COLO668 (cell line): Measurements from ENCODE around the gene PGLYRP4.
"Not testable (repeated sequence)": the region's sequence is repeated elsewhere in the genome, so short reads cannot be mapped to it uniquely, and the experiment has no call there.

Source experiments
- DNase-seq: peaks from one replicate; lab custom pipeline; 2025; ENCODE audit not compliant: unreplicated experiment; lab: John Stamatoyannopoulos, UW

The PGLYRP4 gene

DNA sequence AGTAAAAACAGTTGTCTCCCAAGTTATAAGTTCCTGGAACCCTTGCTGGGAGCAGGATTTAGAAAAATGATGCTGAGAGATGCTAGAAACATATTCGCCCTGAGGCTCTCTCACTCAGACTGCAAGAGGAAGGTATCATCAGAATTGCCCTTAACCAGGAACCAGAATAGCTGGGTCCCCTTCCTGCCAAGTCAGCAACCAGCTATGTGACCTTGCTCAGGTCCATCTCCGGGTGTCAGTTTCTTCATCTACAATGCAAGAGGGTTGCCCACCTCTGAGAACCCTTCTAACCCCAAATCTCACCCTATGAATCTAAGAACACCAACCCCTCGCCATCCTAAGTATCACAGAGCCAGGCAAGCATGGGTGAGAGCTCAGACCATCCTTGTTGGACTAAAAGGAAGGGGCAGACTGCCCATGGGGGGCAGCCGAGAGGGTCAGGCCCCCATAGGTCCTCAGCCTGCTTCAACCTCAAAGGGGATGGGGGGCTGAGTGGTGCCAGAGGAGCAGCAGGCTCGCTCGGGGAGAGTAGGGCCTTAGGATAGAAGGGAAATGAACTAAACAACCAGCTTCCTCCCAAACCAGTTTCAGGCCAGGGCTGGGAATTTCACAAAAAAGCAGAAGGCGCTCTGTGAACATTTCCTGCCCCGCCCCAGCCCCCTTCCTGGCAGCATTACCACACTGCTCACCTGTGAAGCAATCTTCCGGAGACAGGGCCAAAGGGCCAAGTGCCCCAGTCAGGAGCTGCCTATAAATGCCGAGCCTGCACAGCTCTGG lies 8.6 kb upstream of the PGLYRP4 start:
- DNase-seq, result no peak

DNA sequence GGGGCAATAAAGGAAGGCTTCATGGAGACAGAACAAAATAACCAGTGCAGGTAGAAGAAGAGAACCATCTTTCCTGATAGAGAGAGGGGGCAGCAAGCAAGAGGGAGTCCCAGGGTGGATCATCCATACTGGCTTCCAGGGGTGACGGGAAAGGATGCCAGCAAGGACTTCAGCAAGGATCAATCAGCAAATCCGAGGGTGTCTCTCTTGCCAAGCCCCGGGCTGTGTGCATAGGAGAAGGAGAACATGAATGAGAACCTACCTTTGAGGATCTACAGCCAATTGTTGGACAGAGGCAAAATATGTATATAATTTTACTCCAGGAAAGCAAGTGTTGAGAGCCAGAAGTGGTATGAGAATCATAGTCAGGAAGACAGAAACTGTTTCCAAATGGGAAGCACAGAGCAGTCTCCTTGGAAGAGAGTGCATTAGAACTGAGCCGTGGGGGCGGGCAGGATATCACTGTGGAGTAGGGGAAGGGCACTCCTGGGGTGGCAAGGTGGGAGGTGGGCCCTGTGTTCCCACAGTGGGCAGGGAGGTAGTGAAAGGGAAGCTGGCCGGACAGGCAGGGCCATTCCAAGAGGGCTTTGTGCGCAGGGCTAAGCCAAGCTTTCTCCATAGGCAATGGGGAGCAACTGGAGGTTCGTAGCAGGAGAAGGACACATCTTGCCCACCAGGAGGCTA lies 7.9 kb upstream of the PGLYRP4 start:
- DNase-seq, result no peak

DNA sequence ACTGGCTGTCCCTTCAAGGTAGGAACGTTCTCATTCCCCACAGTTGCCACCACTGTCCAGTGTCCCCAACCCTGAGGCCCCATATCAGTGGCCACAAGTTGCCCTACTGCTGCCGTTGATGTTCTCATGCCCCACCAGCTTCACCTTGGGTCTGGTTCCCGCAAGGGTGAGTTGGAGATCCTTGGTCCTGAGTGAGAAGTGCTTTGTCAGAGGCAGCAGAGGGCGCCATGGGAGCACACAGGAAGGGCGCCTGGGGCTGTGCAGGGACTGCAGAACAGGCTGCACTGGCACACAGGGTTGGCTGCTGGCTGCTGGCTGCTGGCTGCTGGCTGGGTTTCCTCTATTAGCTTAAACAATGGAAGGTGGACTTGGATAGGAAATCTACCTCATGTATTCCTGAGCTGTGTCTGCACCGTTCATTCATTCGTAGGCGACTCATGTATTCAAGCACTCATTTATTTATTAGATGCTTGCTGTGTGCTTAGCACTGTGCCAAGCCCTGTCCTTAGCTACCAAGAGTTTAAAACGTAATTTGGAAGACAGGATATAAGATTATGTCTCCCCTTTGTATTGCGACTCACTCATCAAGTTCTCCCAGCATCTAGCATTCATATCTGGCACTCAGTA lies 6.9 kb upstream of the PGLYRP4 start:
- DNase-seq, result peak; percentile 78

DNA sequence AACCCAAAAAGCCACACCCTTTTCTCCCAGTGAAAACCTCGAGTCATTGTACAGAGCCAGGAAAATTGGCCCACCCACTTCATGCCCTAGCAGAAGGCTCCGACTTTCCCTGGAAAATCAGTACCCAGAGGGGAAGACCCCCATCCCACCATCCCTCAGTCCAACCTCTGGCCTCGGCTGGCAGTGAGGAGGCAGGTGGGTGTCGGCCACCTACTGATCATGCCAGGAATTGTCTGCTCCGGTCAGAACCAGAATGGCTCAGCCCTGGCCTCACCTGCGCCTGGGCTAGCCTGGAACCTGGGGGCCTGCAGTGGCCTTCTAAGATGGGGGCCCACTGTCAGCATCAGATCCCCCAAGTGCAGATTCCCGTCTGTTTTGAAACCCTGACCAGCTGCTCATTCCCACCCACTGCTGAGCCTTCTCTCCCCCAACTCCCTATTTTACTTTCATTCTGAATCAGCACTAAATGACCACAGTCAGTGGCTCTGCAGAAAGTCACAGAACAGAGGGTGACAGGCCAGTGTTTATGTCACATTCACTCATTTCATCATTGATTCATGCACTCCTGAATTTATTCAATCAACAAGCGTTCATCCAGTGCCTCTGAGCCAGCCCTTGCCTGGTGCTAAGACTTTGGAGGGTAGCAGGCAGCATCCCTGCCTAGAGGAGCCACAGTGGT lies 6.0 kb upstream of the PGLYRP4 start:
- DNase-seq, result no peak

DNA sequence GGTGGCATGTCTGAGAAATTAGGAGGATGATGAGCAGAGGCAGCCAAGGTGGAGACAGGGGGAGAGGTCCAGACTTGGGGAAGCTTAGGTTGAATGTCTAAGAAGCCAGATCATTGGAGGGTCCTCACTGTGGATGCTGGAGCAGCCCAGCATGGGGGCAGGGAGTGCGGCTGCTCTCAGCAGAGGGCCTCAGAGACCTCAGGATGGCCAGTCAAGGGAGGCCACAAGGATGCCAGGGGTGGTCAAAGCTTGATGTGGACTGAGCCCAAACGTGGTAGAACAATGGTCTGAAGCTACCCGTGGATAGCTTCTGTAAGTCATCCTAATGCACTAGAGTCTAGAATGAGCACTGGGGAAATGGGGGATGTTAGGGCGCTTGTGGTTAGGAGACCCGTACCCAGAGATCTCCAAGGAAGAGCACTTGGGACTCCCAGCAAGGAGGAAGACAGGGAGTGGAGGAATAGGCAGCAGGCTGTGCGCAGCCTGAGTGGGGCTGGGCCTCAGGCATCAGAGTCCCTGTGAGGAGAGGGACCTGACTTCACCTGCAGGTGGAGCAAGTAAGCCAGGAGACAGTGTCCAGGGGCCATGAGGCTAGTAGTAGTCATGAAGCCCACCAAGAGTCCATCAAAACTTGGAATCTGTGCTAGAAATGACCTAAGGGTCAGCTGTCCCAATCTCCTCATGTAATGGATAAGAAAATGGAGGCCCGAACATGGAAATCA lies 4.7 kb upstream of the PGLYRP4 start:
- peak; percentile 24 for DNase-seq

DNA sequence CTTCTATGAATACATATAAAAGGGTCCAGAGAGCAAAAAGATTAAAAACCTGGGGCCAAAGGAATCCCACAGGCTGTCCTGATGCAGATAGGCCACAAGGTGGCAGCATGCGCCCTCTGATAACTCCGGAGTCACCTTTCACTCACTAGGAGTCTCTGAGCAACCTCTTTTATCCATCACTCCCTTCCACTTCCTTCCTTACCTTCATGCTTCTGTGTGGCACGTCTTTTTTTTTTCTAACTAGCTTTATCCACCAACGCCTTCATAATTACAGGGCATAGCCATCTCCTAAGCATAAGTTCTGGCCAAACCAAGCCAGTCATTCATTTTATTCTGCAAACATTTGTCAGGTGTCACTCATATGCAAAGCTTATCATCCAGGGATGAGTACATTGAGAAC lies 3.9 kb upstream of the PGLYRP4 start:
- DNase-seq, result peak; percentile 67

DNA sequence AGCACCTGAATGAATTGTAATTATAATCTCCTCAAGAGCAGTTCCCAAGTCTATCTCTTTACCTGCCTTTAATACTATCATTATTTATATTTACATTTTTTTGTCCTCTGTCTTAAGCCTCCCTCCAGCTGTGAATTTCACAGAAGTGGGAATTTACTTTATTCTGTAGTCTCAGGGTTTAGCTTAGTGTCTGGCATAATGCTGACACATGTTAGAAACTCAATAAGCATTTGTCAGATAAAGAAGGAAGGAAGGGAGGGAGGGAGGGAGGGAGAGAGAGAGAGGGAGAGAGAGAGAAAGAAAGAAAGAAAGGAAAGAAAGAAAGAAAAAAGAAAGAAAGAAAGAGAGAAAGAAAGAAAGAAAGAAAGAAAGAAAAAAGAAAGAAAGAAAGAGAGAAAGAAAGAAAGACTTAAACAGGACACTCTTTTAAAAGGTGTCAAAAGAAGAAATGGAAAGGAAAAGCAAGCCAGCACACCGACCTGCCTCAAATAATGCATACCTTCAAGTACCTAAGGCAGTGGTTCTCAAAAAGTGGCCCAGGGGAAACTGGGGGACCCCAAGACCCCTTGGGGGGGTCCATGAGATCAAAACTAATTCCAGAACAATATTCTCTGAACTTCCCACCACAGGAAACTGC lies 1.8 kb upstream of the PGLYRP4 start:
- no peak for DNase-seq

DNA sequence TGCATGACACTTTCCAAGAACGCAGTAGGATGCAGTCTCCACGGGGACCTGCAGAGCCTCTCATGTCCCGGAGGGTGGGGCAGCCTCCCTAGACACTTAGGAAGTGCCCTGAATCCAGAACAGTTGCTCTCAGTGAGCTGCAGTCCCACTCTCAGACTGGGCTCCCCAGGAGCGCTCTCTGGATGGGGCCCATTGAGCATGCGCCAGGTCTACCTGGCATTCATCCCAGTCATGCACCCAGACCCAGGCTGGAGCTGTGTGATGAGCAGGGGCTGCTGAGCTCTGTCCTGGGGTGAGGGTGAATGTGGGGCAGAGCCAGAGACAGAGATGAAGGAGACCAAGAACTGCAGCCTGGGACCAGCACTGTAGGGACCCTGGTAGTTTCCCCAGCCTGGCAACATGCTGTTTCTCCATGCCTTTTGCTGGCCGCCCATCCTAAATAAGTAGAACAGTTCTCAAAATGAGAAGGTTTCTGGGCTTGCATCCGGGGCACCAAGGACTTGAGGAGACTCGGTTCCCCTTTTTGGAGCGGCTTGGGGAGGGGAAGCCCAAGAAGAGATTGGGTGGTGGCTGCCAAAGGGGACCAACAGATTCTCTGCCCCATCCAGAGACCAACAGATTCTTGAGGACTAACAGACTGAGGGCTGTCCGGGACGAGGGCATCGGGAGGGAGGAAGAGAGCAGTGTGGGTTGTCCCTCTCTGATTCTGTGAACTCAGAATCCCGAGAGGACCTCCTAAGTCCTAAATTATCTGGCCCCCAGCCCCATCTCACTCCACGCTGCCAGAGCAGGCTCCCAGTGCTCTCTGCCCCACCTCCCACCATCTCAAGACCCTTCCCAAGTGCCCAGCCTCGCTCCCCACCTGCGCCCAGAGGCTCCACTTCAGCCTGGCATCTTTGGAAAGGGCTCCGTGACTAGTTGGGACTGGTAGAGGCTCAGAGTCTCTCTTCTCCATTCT lies 1.0 kb upstream of the PGLYRP4 start:
- no peak for DNase-seq

DNA sequence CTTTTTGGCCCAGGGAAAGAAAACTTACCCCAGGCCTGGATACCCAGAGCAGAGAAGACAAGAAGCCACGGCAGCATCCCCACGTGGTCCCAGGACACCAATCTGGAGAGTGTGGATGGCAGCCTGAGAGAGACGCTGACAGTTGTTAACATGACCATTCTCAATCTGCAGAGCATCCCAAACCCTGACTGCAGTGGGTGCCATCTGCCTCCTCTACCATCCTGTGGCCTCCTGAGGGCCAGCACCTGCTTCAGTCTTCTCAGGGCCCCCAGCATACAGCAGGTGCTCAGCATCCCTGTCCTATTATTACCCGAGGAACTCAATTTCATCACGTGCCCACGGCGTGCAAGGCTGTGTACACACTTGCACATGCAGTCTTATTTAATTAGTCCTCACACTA lies 785 bp downstream of the PGLYRP4 start:
- DNase-seq, result peak; percentile 23

DNA sequence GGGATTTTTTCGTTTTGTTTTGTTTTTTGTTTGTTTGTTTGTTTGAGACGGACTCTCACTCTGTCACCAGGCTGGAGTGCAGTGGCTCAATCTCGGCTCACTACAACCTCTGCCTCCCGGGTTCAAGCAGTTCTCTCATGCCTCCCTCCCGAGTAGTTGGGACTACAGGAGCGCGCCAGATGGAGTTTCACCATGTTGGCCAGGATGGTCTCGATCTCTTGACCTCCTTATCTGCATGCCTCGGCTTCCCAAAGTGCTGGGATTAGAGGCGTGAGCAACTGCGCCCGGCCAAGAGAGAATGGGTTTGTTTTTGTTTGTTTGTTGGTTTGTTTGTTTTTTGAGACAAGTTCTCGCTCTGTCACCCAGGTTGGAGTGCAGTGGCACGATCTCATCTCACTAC lies 1.6 kb downstream of the PGLYRP4 start:
- DNase-seq, result not testable (repeated sequence)

DNA sequence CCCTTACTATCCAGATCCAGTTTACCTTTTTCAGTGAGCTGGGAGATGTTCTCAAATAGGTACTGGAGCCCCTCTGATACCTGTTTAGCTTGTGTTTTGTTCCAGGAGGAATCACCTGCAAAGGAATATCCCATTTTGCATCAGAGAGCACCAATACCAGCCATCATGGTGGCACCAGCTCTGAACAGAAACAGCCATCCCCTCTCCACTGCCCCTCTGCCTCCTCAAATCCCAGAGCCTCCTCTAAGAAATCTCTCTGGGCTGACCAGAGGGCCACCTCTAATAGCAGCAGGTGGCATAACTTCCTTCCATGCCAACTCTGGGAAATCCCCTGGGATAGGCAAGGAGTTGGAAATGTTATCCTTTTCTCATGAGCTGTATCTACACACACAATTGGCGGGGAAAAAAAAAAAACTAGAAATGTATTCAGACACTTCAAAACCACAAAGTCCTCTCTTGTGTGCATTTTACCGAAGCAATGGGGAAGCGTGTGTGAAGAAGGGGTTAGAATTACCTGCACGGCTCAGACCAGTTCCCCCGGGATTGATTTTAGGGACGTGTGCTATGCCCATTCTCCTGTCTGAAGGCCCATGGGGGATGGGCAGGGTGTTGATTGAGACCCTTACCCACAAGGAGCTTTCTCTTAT lies 2.4 kb downstream of the PGLYRP4 start:
- DNase-seq, result peak; percentile 65

DNA sequence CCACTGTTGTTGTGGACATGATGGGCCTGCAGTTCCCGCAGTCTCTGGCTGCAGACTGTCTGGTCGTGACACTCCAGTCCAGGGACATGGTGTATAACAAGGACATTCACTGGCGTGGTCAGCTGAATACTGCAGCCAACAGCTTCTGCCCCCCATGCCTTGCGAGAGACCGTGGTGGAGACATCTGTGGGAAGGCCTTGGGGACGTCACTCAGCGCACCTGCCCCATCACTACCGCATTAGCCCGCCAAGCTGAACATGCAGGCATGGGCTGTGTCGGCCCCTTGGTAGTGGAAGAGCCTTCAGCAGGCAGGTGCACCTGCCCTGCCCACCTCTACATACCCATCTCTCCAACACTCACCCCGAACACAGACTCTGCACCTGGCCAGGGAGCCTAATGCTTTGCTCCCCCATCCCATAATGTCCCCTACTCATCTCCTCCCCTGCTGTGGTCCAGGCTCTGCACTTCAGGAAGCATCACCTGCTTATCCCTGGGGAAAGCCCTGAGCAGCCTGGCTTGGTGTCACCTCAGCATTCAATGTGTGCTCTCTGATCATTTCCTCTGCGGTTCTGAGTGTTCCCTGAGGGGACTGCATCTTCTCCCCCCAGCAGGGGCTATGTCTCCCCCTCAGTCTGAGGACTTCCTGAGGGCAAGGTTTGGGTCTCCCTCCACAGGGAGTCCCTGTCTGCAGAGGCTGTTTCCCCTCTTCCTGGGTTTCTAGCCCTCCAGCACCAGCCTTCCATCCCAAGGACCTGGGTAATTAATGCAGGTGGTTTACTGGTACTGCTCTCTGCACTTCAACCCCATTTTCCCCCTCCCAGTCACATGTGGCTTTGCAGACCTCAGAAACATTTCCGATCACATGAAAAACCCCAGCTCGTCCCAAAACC lies 3.2 kb downstream of the PGLYRP4 start:
- DNase-seq, result peak; percentile 84

DNA sequence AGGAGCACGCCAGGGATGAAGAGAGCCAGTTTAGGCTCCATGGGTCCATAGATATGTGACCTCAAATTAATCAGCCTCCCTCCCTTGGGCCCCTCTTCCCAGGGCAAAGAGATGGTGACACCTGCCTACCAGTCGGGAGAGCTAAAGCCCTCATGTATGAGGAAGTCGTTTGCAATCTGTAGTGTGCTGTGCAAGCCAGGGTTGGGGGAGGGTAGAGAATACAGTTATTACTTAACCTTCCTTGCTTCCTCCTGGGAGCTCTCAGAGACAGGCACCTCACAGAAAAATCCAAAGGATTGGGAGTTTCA lies 4.0 kb downstream of the PGLYRP4 start:
- peak; percentile 29 for DNase-seq

DNA sequence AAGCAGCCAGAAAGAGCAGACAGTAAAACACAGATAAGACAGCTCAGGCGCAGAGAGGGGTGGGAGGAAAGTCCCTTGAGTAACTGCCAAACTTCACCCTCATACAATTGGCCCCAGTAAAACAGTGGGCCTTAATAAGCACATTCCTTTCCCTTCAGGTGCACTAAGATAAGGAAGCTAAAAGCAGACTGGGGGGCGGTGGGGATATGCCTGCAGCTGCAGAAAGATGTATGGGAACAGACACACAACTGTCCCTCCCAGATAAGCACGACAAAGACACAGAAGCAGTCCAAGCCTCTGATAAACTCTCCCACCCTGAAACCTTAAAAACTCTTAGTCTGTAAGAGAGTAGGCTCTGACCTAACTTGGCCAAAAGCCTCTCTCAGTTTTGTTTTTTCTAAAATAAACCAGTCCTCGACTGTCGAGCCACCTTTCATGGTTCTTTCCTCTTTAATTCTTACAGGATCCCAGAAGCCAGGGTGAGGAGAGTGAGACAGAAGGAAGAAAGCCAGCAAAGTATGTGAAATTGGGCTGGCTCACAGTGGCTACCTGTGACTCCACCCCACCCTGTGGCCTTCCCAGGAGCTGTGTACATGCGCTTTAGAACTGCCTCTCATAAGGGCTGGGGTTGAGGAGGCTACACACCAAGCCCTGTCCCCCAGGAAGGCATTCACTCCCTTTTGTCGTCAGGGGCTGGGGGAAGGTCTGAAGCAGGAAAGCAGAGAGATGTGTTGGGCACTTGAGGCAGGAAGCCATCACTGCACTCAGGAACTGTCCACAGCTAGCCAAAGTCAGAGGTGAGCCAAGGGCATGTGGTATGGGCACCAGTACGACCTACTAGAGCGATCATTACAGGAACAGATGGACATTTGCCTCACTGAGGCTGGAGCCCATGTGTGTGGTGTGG lies 4.6 kb downstream of the PGLYRP4 start:
- DNase-seq, result no peak

DNA sequence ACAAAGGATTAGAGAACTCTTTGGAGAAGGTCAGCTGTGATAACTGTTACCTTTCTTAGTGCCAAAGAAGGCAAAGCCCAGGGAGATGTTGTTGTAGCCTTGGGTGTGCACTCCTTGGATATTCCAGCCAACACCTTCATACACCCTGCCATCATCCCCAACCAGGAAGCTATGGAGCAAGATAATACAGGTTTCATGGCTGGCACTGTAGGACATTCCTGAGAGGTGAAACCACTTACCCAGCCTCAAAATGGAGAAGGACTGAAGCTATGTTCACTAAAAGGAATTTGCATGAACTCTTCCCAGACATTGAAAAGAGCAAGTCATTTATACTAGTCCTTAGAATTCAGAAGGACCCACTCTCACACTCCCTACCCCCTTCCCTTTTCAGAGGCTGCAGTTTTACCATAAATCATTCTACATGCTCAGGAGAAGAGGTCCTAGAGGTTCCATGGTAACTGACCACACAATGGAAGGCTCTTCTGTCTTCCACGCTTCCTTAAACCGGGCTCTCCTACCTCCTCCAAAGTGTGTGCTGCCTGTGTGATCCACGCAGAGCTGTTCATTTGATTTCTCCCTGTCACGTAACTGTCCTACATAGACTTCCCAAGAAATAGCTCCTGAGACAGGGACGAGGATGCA lies 5.5 kb downstream of the PGLYRP4 start:
- no peak for DNase-seq

DNA sequence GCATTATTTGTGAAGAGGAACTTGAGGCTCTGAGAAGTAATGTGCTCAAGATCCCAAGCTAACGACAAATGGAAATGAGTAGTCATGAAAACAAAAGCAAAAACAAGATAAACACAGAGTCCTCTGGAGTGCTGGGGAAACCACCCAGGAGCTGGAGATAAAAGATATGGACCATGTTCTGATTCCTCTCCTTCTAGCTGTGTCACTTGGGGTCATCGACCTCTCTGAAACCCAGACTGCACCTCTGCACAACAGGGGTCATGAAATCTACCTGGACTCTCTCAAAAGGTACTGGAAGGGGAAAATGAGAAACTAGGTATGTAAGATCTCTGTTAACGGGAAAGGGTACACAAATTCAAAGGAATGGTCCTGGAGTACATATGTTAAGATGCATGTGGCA lies 6.5 kb downstream of the PGLYRP4 start:
- no peak for DNase-seq
